HG02938 (cell line): ENCODE data around the gene WDR87.
"Not testable (repeated sequence)": the region's sequence is repeated elsewhere in the genome, so short reads cannot be mapped to it uniquely, and the experiment has no call there.

ENCODE experiments used
- ATAC-seq: cut with Tn5 transposase; IDR thresholded peaks from one replicate; pipeline ENCODE4 v1.9.1; 2021; ENCODE audit warnings: mild to moderate bottlenecking, moderate library complexity; ENCODE audit not compliant: unreplicated experiment

The WDR87 gene

DNA sequence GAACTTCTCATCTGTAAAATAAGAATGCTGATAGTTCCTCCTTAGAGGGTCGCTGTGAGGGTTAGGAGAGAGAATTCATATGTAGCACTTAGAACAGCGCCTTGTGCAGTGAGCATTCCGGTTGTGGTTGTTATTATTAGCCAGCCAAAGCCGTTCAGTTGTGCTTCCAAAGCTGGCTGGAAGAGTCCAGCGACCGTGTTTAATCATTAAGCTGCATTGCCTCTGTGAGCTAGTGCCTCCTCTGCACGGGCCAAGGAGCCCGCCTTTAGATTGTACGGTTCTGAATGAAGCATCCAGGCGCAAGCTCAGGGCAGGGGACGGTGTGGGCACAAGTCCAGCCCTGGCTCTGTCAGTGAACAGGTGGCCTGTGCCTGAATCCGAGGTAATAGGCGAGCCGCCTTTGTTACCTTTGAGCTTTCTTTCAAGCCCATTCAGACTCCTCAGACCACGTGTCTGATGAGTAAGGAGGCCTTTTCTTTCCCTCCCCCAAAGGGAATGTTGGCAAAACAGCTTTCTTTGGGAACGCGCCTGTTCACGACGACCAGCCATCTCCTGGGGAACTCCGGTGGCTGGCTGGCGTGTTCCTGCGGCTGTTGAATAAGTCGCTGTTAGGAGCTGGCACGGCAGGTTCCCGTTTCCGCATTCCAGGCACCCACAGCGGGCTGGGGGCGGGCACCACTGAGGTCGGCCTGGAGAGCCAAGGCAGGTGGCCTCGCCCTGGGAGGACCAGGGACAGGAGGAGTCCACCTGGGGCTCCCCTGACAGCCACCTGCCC lies 25.7 kb upstream of the WDR87 start:
- no peak for ATAC-seq

GRCh38 chr19:37930416-37930815 lies 24.0 kb upstream of the WDR87 start:
- no peak for ATAC-seq

GRCh38 chr19:37929355-37929923 lies 23.0 kb upstream of the WDR87 start:
- no peak for ATAC-seq

GRCh38 chr19:37928527-37929286 lies 22.3 kb upstream of the WDR87 start:
- ATAC-seq, result no peak

GRCh38 chr19:37926711-37927110 lies 20.3 kb upstream of the WDR87 start:
- no peak for ATAC-seq

- ATAC-seq, result no peak
Observed at GRCh38 chr19:37926255-37926654, 19.9 kb upstream of the WDR87 start.

- no peak for ATAC-seq
Observed at GRCh38 chr19:37925212-37925611, 18.8 kb upstream of the WDR87 start.

- ATAC-seq, result not testable (repeated sequence)
Observed at GRCh38 chr19:37924573-37924972, 18.2 kb upstream of the WDR87 start.

DNA sequence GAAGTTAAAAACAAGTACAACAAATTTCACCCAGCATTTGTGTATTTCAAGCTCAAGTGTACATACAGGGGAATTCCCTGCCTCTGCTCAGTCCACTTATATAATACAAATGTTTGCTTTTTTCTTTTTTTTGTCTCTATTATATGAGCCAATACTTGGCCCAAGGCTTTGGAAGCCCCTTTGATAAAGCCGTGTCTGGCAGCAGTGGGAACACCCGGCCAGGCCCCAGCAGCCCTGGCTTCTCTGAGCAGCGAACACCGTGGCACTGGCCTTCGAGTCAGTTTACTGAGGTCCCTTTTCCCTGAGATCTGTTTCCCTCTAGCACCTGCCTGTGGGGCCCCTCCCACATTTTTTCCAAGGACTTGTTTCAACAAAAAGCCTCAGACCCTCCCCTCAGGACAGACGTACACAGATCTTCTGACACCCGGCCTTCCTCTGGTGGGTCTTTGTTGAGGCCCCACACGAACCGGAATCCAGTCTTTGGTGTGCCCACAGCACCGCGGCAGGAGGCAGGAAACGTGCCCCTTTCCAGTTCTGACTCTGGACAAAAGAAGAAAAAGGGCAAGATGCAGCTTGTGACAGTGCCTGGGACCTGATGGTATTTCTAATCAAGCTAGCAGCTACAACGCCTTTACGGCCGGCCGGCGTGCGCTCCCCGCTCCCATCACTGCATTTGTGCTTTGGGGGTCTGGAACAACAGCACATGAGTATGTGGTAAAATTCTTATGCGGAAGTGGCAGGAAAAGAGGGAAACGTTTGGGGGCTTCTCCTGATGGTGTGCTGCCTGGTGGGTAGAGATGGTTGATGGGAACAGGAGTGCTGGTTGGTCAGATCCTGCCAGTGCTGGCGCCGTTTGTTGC lies 14.4 kb upstream of the WDR87 start:
- no peak for ATAC-seq

- no peak for ATAC-seq
Observed at GRCh38 chr19:37914908-37915307, 8.5 kb upstream of the WDR87 start.

- ATAC-seq, result no peak
Observed at GRCh38 chr19:37909661-37910199, 3.3 kb upstream of the WDR87 start.

DNA sequence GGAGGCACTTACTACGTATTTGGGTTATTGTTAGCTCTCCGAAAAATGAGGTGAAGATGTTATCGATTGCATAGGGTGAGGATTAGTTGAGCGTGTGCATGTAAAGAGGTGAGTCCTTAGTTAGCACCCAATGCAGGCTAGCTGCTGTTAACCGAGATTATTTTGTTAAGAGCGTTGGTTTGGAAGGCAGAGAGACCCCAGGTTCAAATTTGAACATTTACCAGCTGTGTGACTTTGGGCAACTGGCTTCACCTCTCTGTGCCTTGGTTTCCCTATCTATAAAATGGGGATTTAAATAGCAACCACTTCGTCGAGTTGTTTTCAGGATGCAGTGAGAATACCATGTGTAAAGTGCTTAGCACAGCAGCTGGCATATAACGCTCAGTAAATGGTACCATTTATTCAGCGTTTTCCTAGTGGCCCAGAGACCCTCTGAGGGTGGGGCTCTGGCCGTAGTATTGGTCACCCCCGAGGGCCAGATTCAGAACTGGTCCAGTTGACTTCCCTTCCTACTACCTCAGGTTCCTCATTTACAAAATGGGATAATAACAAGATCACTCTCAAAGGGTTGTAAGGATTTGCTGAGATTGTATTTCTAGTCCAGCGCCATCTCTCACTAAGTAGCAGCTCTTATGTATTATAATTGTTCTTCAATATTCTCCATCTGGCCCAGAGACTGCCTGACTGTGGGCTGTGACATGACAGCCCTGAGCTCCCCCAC lies 1.5 kb upstream of the WDR87 start:
- no peak for ATAC-seq

DNA sequence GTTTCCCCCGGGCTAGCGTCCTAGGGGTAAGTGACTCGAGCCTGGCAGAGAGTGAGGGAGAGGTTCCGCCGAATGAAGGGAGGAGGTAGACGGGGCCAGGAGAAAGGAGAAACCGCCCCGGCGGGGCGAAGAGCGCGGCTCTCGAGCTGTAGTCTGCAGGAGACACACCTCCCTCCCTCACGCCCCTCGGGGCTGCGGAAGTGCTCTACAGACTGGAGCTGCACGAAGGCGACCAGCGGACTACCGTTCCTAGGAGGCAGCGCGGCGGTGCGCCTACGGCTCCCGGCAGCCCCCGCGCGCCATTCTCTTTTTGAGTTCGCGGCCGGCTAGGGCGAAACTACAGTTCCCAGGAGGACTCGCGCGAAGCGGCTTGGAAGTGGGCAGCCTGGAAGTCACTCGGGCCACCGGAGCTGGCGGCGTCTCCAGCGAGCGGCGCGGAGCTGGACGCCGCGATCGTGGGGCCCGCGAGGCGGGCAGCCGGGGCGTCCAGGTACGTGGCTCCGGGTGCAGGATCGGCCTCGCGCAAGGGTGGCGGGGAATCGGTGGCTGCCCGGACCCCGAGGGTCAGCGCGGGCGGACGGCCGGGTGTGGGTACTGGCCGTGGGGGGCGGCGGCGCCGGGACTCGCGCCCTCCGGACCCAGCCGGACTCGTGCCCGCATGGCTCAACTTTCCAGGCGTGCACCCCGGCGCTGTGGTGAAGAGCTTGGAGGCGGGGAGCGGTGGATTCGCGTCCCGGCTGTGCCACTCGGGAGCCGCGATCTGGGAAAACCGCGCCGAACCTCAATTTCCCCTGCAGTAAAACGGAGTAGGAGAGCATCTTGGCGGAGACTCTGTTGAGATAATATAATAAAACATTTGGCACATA lies 708 bp upstream of the WDR87 start, which contains the start of gene SIPA1L3:
SIPA1L3 (plus strand) TSS at position 340 of the 866 bp plus-strand sequence. CDS start 174,358 bp downstream, outside the sequence.
- ATAC-seq, result peak; percentile 88

DNA sequence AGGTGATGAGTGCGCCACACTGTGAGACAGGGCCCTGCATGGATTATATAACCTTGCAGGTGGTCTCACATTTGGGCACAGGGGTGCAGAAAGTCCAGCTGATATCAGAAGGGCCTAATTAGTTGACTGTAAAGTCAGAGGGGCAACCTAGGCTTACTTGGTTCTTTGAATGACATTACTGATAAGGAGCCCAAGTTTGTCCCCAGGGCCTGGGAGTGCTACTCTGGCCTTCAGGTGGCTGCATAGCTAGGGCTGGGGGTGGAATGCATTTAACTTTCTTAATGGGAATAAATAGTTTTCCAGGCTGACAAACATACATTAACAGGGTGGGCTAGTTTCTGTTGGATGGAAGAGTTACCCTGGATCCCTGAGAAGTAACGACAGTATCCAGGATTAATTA lies 3.3 kb downstream of the WDR87 start:
- ATAC-seq, result no peak

DNA sequence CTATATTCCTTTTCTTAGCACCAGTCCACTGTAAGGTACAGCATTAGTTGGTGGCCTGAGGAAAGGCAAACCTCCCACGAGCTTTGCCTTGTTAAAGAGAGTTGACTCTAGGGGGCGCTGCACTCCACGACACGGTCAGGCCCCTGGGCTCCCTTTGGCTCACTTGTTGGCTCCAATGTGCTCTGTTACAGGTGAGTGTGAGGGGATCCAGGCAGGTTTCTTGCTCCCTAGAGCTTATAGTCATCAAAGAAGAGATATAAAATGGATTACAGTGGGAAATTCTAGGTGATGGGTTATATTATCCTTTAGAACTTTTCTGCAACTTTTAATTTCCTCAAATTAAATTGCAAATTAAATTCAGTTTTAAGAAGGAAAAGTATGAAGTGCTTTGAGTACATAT lies 3.7 kb downstream of the WDR87 start:
- no peak for ATAC-seq

GRCh38 chr19:37899966-37900365 lies 6.4 kb downstream of the WDR87 start:
- ATAC-seq, result no peak

- no peak for ATAC-seq
Observed at GRCh38 chr19:37899453-37899852, 6.9 kb downstream of the WDR87 start.

GRCh38 chr19:37896180-37896579 lies 10.2 kb downstream of the WDR87 start:
- ATAC-seq, result no peak
